Measurements from ENCODE around the gene TMIE. TPM values are rescaled to one million over a fixed set of nuclear protein-coding genes. Genes with fewer than 3 reads are reported as not detected.

The TMIE gene
- total RNA-seq, 1 experiment from 2014 or later: 1.1 TPM

DNA sequence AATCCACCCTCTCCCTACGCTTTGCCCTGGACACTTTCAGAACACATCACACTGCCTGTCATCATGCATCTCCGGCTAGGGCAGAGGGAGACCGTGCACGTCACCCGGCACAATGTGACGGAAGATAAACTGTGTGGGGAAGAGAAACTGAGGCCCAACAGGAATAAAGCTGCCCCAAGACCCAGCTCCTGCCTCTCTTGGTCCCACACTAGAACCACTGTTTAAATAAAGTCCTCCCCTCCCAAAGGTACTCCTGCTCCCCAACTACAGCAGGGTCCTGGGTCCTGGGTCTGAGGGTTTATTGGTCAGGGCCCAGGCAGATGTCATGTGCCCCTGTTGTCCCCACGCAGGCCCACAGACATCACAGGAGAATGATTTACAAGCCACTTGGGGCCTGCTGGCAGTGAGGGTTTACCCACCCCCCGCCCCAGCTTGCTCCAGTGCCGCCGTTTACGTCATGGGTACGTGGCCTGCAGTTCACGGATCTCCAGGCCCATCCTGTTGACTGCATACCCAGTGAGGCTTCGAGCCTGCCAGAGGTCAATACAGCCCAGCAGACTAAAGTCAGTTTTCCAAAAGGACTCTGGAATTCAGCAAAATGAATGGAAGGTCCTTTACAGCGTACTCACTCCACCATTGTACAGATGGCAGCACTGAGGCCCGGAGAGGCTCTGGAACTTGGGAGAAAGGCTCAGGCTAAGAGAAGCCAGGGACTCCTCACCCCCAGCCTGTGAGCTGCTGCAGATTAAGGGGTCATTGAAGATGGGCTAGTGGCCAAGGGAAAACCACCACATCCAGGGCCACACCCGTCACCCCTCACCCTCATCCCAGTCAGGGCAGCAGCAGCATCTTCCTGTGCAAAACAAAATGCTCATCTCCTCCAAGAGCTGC lies 30.9 kb upstream of the TMIE start:
- Histone ChIP-seq H3K4me1 (ENCODE audit: control insufficient read depth, insufficient read depth, low read length) (no peaks in the 10 kb centered on the region), H3K27ac (ENCODE audit: low read length) (no peak overlapping the region), H3K4me3 (ENCODE audit: low read depth in 2 of 2, low read length in 2 of 2) (no peak overlapping the region), H3K9me3 (ENCODE audit: control insufficient read depth, insufficient read depth, low read depth, low read length) (no peaks in the 10 kb centered on the region), H3K27me3 (ENCODE audit: control insufficient read depth, insufficient read depth, low read length) (no peaks in the 10 kb centered on the region), H3K36me3 (ENCODE audit: control insufficient read depth, insufficient read depth, low read length) (no peaks in the 10 kb centered on the region)
- intact Hi-C loops (cut with micrococcal nuclease; ENCODE audit: unreplicated experiment) (no loop called here), in situ Hi-C loops (cut with HindIII; ENCODE audit: low pct_unique_long_range_greater_than_20kb, low sequenced_read_pairs) (no loop called here)
- ChIA-PET CTCF (no interaction called here), POLR2A (no interaction called here)
- DNase-seq (ENCODE audit: low read depth, low spot score) (no peak), ATAC-seq (no peak)
- TF ChIP-seq SIN3A (IDR thresholded peaks at IDR 0.05; ENCODE audit: borderline replicate concordance, insufficient read depth, low read depth, low read length): no peak
- no peak for TF ChIP-seq POLR2AphosphoS5 (IDR thresholded peaks at IDR 0.05; ENCODE audit: low read depth, low read length)
- TF ChIP-seq TCF7L2 (IDR thresholded peaks at IDR 0.05; ENCODE audit: low read depth, low read length): no peak
- TF ChIP-seq, protein P1, sequence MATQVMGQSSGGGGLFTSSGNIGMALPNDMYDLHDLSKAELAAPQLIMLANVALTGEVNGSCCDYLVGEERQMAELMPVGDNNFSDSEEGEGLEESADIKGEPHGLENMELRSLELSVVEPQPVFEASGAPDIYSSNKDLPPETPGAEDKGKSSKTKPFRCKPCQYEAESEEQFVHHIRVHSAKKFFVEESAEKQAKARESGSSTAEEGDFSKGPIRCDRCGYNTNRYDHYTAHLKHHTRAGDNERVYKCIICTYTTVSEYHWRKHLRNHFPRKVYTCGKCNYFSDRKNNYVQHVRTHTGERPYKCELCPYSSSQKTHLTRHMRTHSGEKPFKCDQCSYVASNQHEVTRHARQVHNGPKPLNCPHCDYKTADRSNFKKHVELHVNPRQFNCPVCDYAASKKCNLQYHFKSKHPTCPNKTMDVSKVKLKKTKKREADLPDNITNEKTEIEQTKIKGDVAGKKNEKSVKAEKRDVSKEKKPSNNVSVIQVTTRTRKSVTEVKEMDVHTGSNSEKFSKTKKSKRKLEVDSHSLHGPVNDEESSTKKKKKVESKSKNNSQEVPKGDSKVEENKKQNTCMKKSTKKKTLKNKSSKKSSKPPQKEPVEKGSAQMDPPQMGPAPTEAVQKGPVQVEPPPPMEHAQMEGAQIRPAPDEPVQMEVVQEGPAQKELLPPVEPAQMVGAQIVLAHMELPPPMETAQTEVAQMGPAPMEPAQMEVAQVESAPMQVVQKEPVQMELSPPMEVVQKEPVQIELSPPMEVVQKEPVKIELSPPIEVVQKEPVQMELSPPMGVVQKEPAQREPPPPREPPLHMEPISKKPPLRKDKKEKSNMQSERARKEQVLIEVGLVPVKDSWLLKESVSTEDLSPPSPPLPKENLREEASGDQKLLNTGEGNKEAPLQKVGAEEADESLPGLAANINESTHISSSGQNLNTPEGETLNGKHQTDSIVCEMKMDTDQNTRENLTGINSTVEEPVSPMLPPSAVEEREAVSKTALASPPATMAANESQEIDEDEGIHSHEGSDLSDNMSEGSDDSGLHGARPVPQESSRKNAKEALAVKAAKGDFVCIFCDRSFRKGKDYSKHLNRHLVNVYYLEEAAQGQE (IDR thresholded peaks at IDR 0.05; ENCODE audit: insufficient read depth in 1 of 2, low read depth in 2 of 2, low read length in 1 of 2): no peak
- TF ChIP-seq, protein P2, sequence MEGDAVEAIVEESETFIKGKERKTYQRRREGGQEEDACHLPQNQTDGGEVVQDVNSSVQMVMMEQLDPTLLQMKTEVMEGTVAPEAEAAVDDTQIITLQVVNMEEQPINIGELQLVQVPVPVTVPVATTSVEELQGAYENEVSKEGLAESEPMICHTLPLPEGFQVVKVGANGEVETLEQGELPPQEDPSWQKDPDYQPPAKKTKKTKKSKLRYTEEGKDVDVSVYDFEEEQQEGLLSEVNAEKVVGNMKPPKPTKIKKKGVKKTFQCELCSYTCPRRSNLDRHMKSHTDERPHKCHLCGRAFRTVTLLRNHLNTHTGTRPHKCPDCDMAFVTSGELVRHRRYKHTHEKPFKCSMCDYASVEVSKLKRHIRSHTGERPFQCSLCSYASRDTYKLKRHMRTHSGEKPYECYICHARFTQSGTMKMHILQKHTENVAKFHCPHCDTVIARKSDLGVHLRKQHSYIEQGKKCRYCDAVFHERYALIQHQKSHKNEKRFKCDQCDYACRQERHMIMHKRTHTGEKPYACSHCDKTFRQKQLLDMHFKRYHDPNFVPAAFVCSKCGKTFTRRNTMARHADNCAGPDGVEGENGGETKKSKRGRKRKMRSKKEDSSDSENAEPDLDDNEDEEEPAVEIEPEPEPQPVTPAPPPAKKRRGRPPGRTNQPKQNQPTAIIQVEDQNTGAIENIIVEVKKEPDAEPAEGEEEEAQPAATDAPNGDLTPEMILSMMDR (IDR thresholded peaks at IDR 0.05): no peak
- no TSS peak for BruUV-seq (replicated peaks)

DNA sequence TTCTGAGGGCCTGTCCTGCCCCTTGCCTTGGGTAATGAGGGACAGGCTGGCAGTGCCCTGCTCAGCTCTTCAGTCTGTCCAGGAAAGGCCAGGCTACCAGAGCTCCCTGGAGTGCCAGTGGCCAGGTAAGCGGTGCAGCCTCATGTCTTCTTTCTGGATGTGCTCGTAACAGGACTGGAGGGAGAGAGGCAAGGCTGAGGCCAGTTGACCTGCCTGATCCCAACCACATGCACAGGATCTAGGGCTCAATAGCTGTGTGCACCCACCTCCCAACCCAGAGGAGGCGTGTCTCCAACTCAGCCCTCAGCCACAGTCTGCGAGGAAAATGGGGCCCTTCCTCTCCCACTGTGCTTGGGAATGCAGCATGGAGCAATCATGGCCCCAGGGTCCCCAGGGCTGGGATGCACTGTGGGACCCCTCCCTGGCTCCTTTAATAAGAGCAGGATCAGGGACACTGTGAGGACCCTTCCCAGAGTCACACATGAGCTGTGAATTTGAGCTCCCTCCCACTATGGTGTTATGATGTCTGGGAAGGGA lies 30.2 kb upstream of the TMIE start:
- no peaks in the 10 kb centered on the region for H3K9me3 ChIP-seq (ENCODE audit: control insufficient read depth, insufficient read depth, low read depth, low read length)
- no peak for ATAC-seq
- intact Hi-C loops (cut with micrococcal nuclease; ENCODE audit: unreplicated experiment) (no loop called here), in situ Hi-C loops (cut with HindIII; ENCODE audit: low pct_unique_long_range_greater_than_20kb, low sequenced_read_pairs) (no loop called here)
- TF ChIP-seq, protein P1 (IDR thresholded peaks at IDR 0.05; ENCODE audit: insufficient read depth in 1 of 2, low read depth in 2 of 2, low read length in 1 of 2): no peak
- TF ChIP-seq TCF7L2 (IDR thresholded peaks at IDR 0.05; ENCODE audit: low read depth, low read length): no peak
- TF ChIP-seq SIN3A (IDR thresholded peaks at IDR 0.05; ENCODE audit: borderline replicate concordance, insufficient read depth, low read depth, low read length): no peak
- TF ChIP-seq, protein P2 (IDR thresholded peaks at IDR 0.05): no peak
- no peak for TF ChIP-seq POLR2AphosphoS5 (IDR thresholded peaks at IDR 0.05; ENCODE audit: low read depth, low read length)
- H3K4me1 ChIP-seq (ENCODE audit: control insufficient read depth, insufficient read depth, low read length): no peaks in the 10 kb centered on the region
- no TSS peak for BruUV-seq (replicated peaks)
- ChIA-PET CTCF (no interaction called here), POLR2A (no interaction called here)
- H3K36me3 ChIP-seq (ENCODE audit: control insufficient read depth, insufficient read depth, low read length): no peaks in the 10 kb centered on the region
- H3K4me3 ChIP-seq (ENCODE audit: low read depth in 2 of 2, low read length in 2 of 2): no peak overlapping the region
- no peak for DNase-seq (ENCODE audit: low read depth, low spot score)
- no peak overlapping the region for H3K27ac ChIP-seq (ENCODE audit: low read length)
- no peaks in the 10 kb centered on the region for H3K27me3 ChIP-seq (ENCODE audit: control insufficient read depth, insufficient read depth, low read length)
